H9 (cell line): Measurements from ENCODE around the gene ARL16. TPM values are rescaled to one million over a fixed set of nuclear protein-coding genes. Genes with fewer than 3 reads are reported as not detected.

Experiments used
- DNase-seq: peaks from one replicate; pipeline ENCODE4 v3.0.0-alpha.2; 2017
- H2AFZ ChIP-seq: one replicate; pipeline ENCODE4 v1.6.1; 2013; ENCODE audit warnings: mild to moderate bottlenecking, low read length, control low read depth, moderate library complexity
- H2AK5ac ChIP-seq: 2 replicates; pipeline ENCODE4 v1.6.1; 2013; ENCODE audit warnings: low read length, control low read depth, mixed read lengths; ENCODE audit not compliant: insufficient read length
- H2BK120ac ChIP-seq: one replicate; pipeline ENCODE4 v1.6.1; 2013; ENCODE audit warnings: low read depth, mild to moderate bottlenecking, low read length, control low read depth, inconsistent platforms; ENCODE audit not compliant: poor library complexity, severe bottlenecking
- H2BK12ac ChIP-seq: 2 replicates; pipeline ENCODE4 v1.6.1; 2013; ENCODE audit warnings: low read length, control low read depth, mixed read lengths, low read depth; ENCODE audit not compliant: insufficient read length
- H2BK15ac ChIP-seq: 2 replicates; pipeline ENCODE4 v1.6.1; 2013; ENCODE audit warnings: low read depth, low read length, control low read depth
- H2BK20ac ChIP-seq: one replicate; pipeline ENCODE4 v1.6.1; 2013; ENCODE audit warnings: low read depth, mild to moderate bottlenecking, low read length, control low read depth, inconsistent platforms; ENCODE audit not compliant: poor library complexity, severe bottlenecking
- H2BK5ac ChIP-seq: 2 replicates; pipeline ENCODE4 v1.6.1; 2013; ENCODE audit warnings: low read length, control low read depth, mixed read lengths; ENCODE audit not compliant: insufficient read length
- H3K14ac ChIP-seq: 2 replicates; pipeline ENCODE4 v1.6.1; 2013; ENCODE audit warnings: low read length, control low read depth; ENCODE audit not compliant: insufficient read depth
- H3K18ac ChIP-seq: 2 replicates; pipeline ENCODE4 v1.6.1; 2013; ENCODE audit warnings: low read depth, mild to moderate bottlenecking, mixed read lengths, low read length, control low read depth; ENCODE audit not compliant: insufficient read length
- H3K23ac ChIP-seq: 2 replicates; pipeline ENCODE4 v1.6.1; 2013; ENCODE audit warnings: low read length, control low read depth, mixed read lengths, low read depth; ENCODE audit not compliant: insufficient read length
- H3K23me2 ChIP-seq: 2 replicates; pipeline ENCODE4 v1.6.1; 2013; ENCODE audit warnings: low read depth, mild to moderate bottlenecking, mixed read lengths, low read length, control low read depth; ENCODE audit not compliant: insufficient read length, poor library complexity, severe bottlenecking
- H3K27ac ChIP-seq: 2 replicates; pipeline ENCODE4 v1.5.1; 2013; ENCODE audit warnings: low read length, control low read depth, mixed read lengths, low read depth; ENCODE audit not compliant: insufficient read length
- H3K27me3 ChIP-seq: 2 replicates; pipeline ENCODE4 v1.6.1; 2013; ENCODE audit warnings: low read length, control low read depth, inconsistent platforms; ENCODE audit not compliant: insufficient read depth
- H3K4ac ChIP-seq: 2 replicates; pipeline ENCODE4 v1.6.1; 2013; ENCODE audit warnings: low read depth, mild to moderate bottlenecking, control low read depth, inconsistent platforms, low read length, moderate library complexity
- H3K4me1 ChIP-seq: 2 replicates; pipeline ENCODE4 v1.6.1; 2013; ENCODE audit warnings: low read length, control low read depth, inconsistent platforms; ENCODE audit not compliant: insufficient read depth
- H3K4me2 ChIP-seq: 2 replicates; pipeline ENCODE4 v1.6.1; 2013; ENCODE audit warnings: low read length, control low read depth, mixed read lengths; ENCODE audit not compliant: insufficient read length, insufficient read depth
- H3K56ac ChIP-seq: 2 replicates; pipeline ENCODE4 v1.6.1; 2013; ENCODE audit warnings: low read depth, mild to moderate bottlenecking, mixed read lengths, low read length, control low read depth; ENCODE audit not compliant: insufficient read length
- H3K79me1 ChIP-seq: 2 replicates; pipeline ENCODE4 v1.6.1; 2013; ENCODE audit warnings: low read depth, mild to moderate bottlenecking, moderate library complexity, low read length, control low read depth, inconsistent platforms; ENCODE audit not compliant: insufficient read depth, poor library complexity, severe bottlenecking
- H3K79me2 ChIP-seq: 2 replicates; pipeline ENCODE4 v1.6.1; 2013; ENCODE audit warnings: low read length, control low read depth, inconsistent platforms; ENCODE audit not compliant: insufficient read depth
- H3K9ac ChIP-seq: 2 replicates; pipeline ENCODE4 v1.6.1; 2013; ENCODE audit warnings: low read length, control low read depth, mixed read lengths; ENCODE audit not compliant: insufficient read length; ENCODE audit errors: extremely low read depth
- H3K9me3 ChIP-seq: one replicate; pipeline ENCODE4 v1.6.1; 2013; ENCODE audit warnings: low read depth, low read length, inconsistent platforms; ENCODE audit not compliant: control insufficient read depth
- H3T11ph ChIP-seq: one replicate; pipeline ENCODE4 v1.6.1; 2013; ENCODE audit warnings: mild to moderate bottlenecking, low read length, control low read depth, inconsistent platforms
- H4K20me1 ChIP-seq: one replicate; pipeline ENCODE4 v1.6.1; 2013; ENCODE audit not compliant: control insufficient read depth, insufficient read length, insufficient read depth
- H4K5ac ChIP-seq: 2 replicates; pipeline ENCODE4 v1.6.1; 2013; ENCODE audit warnings: low read depth, mild to moderate bottlenecking, mixed read lengths, low read length, control low read depth; ENCODE audit not compliant: insufficient read length
- H4K8ac ChIP-seq: replicated peaks from 2 replicates; pipeline ENCODE4 v1.6.1; 2013; ENCODE audit warnings: low read length, control low read depth, mixed read lengths, low read depth; ENCODE audit not compliant: insufficient read length
- H4K91ac ChIP-seq: 2 replicates; pipeline ENCODE4 v1.6.1; 2013; ENCODE audit warnings: low read depth, mild to moderate bottlenecking, moderate library complexity, mixed read lengths, low read length, control low read depth; ENCODE audit not compliant: insufficient read length
- H3K27ac Mint-ChIP-seq, 3 experiments: 2 replicates in 2 of 3; 3 replicates in 1 of 3; pipeline ENCODE4 v1.8.0; 2020 to 2021; ENCODE audit warnings: mixed read lengths in 3 of 3, mild to moderate bottlenecking in 1 of 3, moderate library complexity in 1 of 3
- H3K27me3 Mint-ChIP-seq: 2 replicates; pipeline ENCODE4 v1.8.0; 2021; ENCODE audit warnings: low read depth, mild to moderate bottlenecking, moderate library complexity, mixed read lengths
- H3K36me3 Mint-ChIP-seq, 3 experiments: 2 replicates in 2 of 3; 3 replicates in 1 of 3; pipeline ENCODE4 v1.8.0; 2020 to 2021; ENCODE audit warnings: low read depth in 3 of 3, mixed read lengths in 3 of 3; ENCODE audit not compliant: insufficient read depth in 1 of 3
- H3K4me1 Mint-ChIP-seq, 2 experiments: 2 replicates each; pipeline ENCODE4 v1.8.0; 2020; ENCODE audit warnings: mixed read lengths in 2 of 2
- H3K4me3 Mint-ChIP-seq, 2 experiments: 2 replicates in 1 of 2; 3 replicates in 1 of 2; pipeline ENCODE4 v1.8.0; 2020 to 2021; ENCODE audit warnings: mild to moderate bottlenecking in 2 of 2, mixed read lengths in 2 of 2, moderate library complexity in 1 of 2
- H3K9me3 Mint-ChIP-seq, 2 experiments: 2 replicates in 1 of 2; 3 replicates in 1 of 2; pipeline ENCODE4 v1.8.0; 2020; ENCODE audit warnings: mild to moderate bottlenecking in 2 of 2, mixed read lengths in 2 of 2, moderate library complexity in 1 of 2
- CTCF ChIP-seq: fragments of 200-600 bp; sonication (generic); conservative IDR thresholded peaks from 3 replicates; pipeline ENCODE4 v1.8.0; 2021; ENCODE audit warnings: antibody characterized with exemption, mild to moderate bottlenecking
- WGBS: extraction: QIAGEN DNeasy Blood & Tissue Kit; methylation state at CpG from one replicate; pipeline ENCODE4 v1.1.7; 2013; ENCODE audit warnings: missing lambda C conversion rate, low lambda C conversion rate, mixed read lengths; ENCODE audit not compliant: insufficient read length; ENCODE audit errors: extremely low coverage; 5-methylcytosine and 5-hydroxymethylcytosine counted together
- long read RNA-seq: library from polyadenylated mRNA; unstranded; transcript quantifications from one replicate; pipeline ENCODE4 v2.0.0, GENCODE V29; 2020
- total RNA-seq: library from RNA; stranded (reverse); gene quantifications from 2 replicates; pipeline ENCODE4 v1.2.1, GENCODE V29; 2021

Gene ARL16
- 55.4 and 58.6 TPM in 2 replicates for total RNA-seq
- long read RNA-seq, transcript ARL16-203 (4 exons, 1,856 nt) = minor isoform, 19 of 170 reads
- long read RNA-seq, transcript ARL16-213 (3 exons, 2,343 nt) = minor isoform, 6 of 170 reads
- long read RNA-seq, transcript ARL16-201 (5 exons, 1,227 nt) = major isoform, 87 of 170 reads
- long read RNA-seq, transcript ARL16-204 (5 exons, 1,526 nt) = minor isoform, 17 of 170 reads
- long read RNA-seq, partial matches to known transcripts = 20 of 170 reads
- long read RNA-seq, other reads (novel, unspliced or antisense) = 14 of 170 reads

- Histone ChIP-seq H3K79me1 (peaks cover 8% of the 10 kb centered on the region), H3K23me2 (peaks cover 10% of the 10 kb centered on the region), H3K9ac (peak within 1 kb of the TSS; percentile 71), H3K23ac (no peak within 1 kb of the TSS), H2AK5ac (no peak within 1 kb of the TSS), H3T11ph (no peak within 1 kb of the TSS), H3K4me2 (peak within 1 kb of the TSS; percentile 92), H4K8ac (no peak within 1 kb of the TSS), H4K91ac (no peak within 1 kb of the TSS), H2BK15ac (no peak within 1 kb of the TSS), H2AFZ (no peak within 1 kb of the TSS), H3K9me3 (no peaks in the 10 kb centered on the region), H3K27me3 (no peaks in the 10 kb centered on the region), H3K14ac (peak within 1 kb of the TSS; percentile 60; the same call in 1 of the 2 replicates), H3K4ac (no peak within 1 kb of the TSS), H3K56ac (no peak within 1 kb of the TSS), H2BK20ac (no peak within 1 kb of the TSS), H3K4me1 (no peaks in the 10 kb centered on the region), H2BK120ac (no peak within 1 kb of the TSS), H3K27ac (no peak within 1 kb of the TSS), H3K18ac (no peak within 1 kb of the TSS), H2BK12ac (no peak within 1 kb of the TSS), H3K79me2 (peaks cover 9% of the 10 kb centered on the region; the same call in 1 of the 2 replicates), H4K5ac (no peak within 1 kb of the TSS), H2BK5ac (no peak within 1 kb of the TSS), H4K20me1 (no peaks in the 10 kb centered on the region)
- peak; percentile 99 for DNase-seq
- no peaks in the 10 kb centered on the region for H3K9me3 Mint-ChIP-seq
- peak within 1 kb of the TSS; percentile 86 to 89 for H3K4me3 Mint-ChIP-seq
- no peak for TF ChIP-seq CTCF
- no CpG with 5 or more reads among the region's 112 CpGs for WGBS
- peak within 1 kb of the TSS; percentile 26 to 87 (median 81); a peak in 6 of 7 replicates for H3K27ac Mint-ChIP-seq
- peaks cover 14 to 20% of the 10 kb centered on the region in 2 experiments for H3K4me1 Mint-ChIP-seq
- peaks cover 16 to 44% (median 38%) of the 10 kb centered on the region in 3 experiments for H3K36me3 Mint-ChIP-seq
- H3K27me3 Mint-ChIP-seq = no peaks in the 10 kb centered on the region
Observed at GRCh38 chr17:81683584-81684441, at the start of gene ARL16, which contains the start of gene HGS. TSS of gene ARL16 (minus strand) at chr17:81683797. CDS start at chr17:81683753, 44 bp downstream. TSS of gene HGS (plus strand) at chr17:81684011. CDS start at chr17:81684067, 56 bp downstream.
